Natural killer cell (primary cell): ENCODE measurements around the gene IL19. TPM values are rescaled to one million over a fixed set of nuclear protein-coding genes. Genes with fewer than 3 reads are reported as not detected.

Experiments used
- ATAC-seq, 3 donors: fragments of 150-1000 bp in 2 of 3; fragments of 200-7000 bp in 1 of 3; cut with Tn5 transposase; 1 replicate in 1 of 3; 2 replicates in 2 of 3; pipeline ENCODE4 v1.10.0; 2021; ENCODE audit warnings: mild to moderate bottlenecking in 2 of 3, moderate library complexity in 2 of 3
- DNase-seq, 2 donors: peaks; one replicate each; pipeline versions ENCODE4 v3.0.0 to v3.0.0-alpha.2; 2013 to 2021; ENCODE audit warnings: mixed read lengths in 1 of 2
- H3K27ac ChIP-seq: one replicate; pipeline ENCODE4 v1.5.1; 2013; ENCODE audit warnings: mild to moderate bottlenecking, low read length
- H3K27me3 ChIP-seq: one replicate; pipeline ENCODE4 v1.6.1; 2013; ENCODE audit warnings: low read length; ENCODE audit not compliant: control insufficient read depth, insufficient read depth
- H3K36me3 ChIP-seq: one replicate; pipeline ENCODE4 v1.6.1; 2013; ENCODE audit warnings: low read length; ENCODE audit not compliant: control insufficient read depth, insufficient read depth
- H3K4me1 ChIP-seq: one replicate; pipeline ENCODE4 v1.6.1; 2013; ENCODE audit warnings: low read length; ENCODE audit not compliant: control insufficient read depth, insufficient read depth
- H3K4me3 ChIP-seq: one replicate; pipeline ENCODE4 v1.5.1; 2013; ENCODE audit warnings: low read length
- H3K9me3 ChIP-seq: one replicate; pipeline ENCODE4 v1.6.1; 2013; ENCODE audit warnings: low read length; ENCODE audit not compliant: control insufficient read depth, insufficient read depth
- H3K27ac Mint-ChIP-seq, 2 donors: one replicate each; pipeline ENCODE4 v1.8.0; 2022; ENCODE audit warnings: mild to moderate bottlenecking in 2 of 2, mixed read lengths in 2 of 2, moderate library complexity in 1 of 2
- H3K27me3 Mint-ChIP-seq, 2 donors: one replicate each; pipeline ENCODE4 v1.8.0; 2022; ENCODE audit warnings: low read depth in 2 of 2, mixed read lengths in 2 of 2
- H3K36me3 Mint-ChIP-seq: one replicate; pipeline ENCODE4 v1.8.0; 2022; ENCODE audit warnings: mixed read lengths
- H3K4me1 Mint-ChIP-seq, 2 donors: one replicate each; pipeline ENCODE4 v1.8.0; 2022; ENCODE audit warnings: mixed read lengths in 2 of 2
- H3K4me3 Mint-ChIP-seq: one replicate; pipeline ENCODE4 v1.8.0; 2022; ENCODE audit warnings: mild to moderate bottlenecking, moderate library complexity, mixed read lengths
- H3K9me3 Mint-ChIP-seq, 2 donors: one replicate each; pipeline ENCODE4 v1.8.0; 2022; ENCODE audit warnings: mixed read lengths in 2 of 2
- WGBS: methylation state at CpG from one replicate; pipeline ENCODE4 v1.1.7; 2013; ENCODE audit warnings: missing lambda C conversion rate; ENCODE audit not compliant: insufficient coverage; 5-methylcytosine and 5-hydroxymethylcytosine counted together
- intact Hi-C: fragments of 100-400 bp; cut with micrococcal nuclease; formaldehyde crosslinking; loops from one replicate; pipeline ENCODE4 v1.14.2; 2022
- total RNA-seq, 4 donors: library from RNA; stranded (reverse); fragments of 120-200 nt in 1 of 4; gene quantifications; one replicate each; pipeline versions ENCODE4 v1.2.3 to v1.2.4, GENCODE V29; 2013 to 2022
- TF ChIP-seq, protein P1 (sequence below): fragments of 200-600 bp; IDR thresholded peaks from one replicate; pipeline ENCODE4 v1.8.0; 2022; ENCODE audit warnings: antibody characterized with exemption

Gene IL19
- total RNA-seq, 3 donors from 2014 or later (not counting 1 experiment from before 2014, with no cell fraction given) = not detected

DNA sequence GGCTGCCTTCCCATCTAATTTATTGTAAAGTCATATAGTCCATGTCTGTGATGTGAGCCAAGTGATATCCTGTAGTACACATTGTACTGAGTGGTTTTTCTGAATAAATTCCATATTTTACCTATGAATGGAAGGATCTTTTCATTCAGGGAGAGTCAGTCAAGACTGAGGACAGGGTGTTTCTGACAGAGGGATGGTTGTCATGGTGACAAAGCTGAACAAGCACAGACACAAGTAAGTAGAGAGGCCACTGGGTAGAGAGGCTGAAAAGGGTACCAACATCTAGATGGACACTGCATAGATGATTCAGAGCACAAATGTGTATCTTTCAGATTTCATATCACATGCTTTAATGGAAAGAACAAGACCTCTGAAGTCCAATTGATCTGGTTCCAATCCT, 72.3 kb downstream of the IL19 start:
- DNase-seq = no peak
- TF ChIP-seq, protein P1, sequence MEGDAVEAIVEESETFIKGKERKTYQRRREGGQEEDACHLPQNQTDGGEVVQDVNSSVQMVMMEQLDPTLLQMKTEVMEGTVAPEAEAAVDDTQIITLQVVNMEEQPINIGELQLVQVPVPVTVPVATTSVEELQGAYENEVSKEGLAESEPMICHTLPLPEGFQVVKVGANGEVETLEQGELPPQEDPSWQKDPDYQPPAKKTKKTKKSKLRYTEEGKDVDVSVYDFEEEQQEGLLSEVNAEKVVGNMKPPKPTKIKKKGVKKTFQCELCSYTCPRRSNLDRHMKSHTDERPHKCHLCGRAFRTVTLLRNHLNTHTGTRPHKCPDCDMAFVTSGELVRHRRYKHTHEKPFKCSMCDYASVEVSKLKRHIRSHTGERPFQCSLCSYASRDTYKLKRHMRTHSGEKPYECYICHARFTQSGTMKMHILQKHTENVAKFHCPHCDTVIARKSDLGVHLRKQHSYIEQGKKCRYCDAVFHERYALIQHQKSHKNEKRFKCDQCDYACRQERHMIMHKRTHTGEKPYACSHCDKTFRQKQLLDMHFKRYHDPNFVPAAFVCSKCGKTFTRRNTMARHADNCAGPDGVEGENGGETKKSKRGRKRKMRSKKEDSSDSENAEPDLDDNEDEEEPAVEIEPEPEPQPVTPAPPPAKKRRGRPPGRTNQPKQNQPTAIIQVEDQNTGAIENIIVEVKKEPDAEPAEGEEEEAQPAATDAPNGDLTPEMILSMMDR = no peak
- Histone ChIP-seq H3K36me3 (no peaks in the 10 kb centered on the region), H3K4me1 (no peaks in the 10 kb centered on the region), H3K27me3 (no peaks in the 10 kb centered on the region), H3K4me3 (no peak overlapping the region), H3K9me3 (no peaks in the 10 kb centered on the region), H3K27ac (no peak overlapping the region)
- no peak overlapping the region for H3K27ac Mint-ChIP-seq
- no peak overlapping the region for H3K4me3 Mint-ChIP-seq
- H3K4me1 Mint-ChIP-seq = no peaks in the 10 kb centered on the region
- intact Hi-C loops = no loop called here
- no peaks in the 10 kb centered on the region for H3K36me3 Mint-ChIP-seq
- H3K27me3 Mint-ChIP-seq = peaks cover under 1% of the 10 kb centered on the region in 2 donors
- no peak for ATAC-seq
- H3K9me3 Mint-ChIP-seq = no peaks in the 10 kb centered on the region

DNA sequence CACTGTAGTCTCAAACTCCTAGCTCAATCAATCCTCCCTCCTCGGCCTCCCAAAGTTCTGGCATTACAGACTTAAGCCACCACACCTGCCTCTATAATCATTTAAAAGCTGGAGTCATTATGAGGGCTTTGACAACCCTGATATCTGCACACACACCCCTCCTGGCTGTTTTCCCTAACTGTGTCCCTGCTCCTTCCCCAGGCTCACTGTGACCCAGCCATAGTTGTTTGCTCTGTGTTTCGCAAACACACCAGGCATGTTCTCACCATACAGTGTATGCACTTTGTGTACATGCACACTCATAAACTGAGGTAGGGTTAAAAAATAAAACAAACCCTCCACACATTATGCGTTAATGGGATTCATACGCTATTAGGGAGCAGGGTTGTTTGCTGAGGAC, 73.1 kb downstream of the IL19 start:
- Mint-ChIP-seq H3K9me3 (no peaks in the 10 kb centered on the region), H3K27me3 (peaks cover 4 to 9% of the 10 kb centered on the region in 2 donors), H3K27ac (no peak overlapping the region), H3K36me3 (no peaks in the 10 kb centered on the region), H3K4me3 (no peak overlapping the region), H3K4me1 (no peaks in the 10 kb centered on the region)
- H3K27me3 ChIP-seq = no peaks in the 10 kb centered on the region
- no peaks in the 10 kb centered on the region for H3K9me3 ChIP-seq
- DNase-seq (no peak), ATAC-seq (no peak)
- H3K27ac ChIP-seq = no peak overlapping the region
- 92% methylated on average over 4 of the region's 4 CpGs for WGBS
- intact Hi-C loops = no loop called here
- no peaks in the 10 kb centered on the region for H3K36me3 ChIP-seq
- H3K4me3 ChIP-seq = no peak overlapping the region
- no peaks in the 10 kb centered on the region for H3K4me1 ChIP-seq
- TF ChIP-seq, protein P1 = no peak

DNA sequence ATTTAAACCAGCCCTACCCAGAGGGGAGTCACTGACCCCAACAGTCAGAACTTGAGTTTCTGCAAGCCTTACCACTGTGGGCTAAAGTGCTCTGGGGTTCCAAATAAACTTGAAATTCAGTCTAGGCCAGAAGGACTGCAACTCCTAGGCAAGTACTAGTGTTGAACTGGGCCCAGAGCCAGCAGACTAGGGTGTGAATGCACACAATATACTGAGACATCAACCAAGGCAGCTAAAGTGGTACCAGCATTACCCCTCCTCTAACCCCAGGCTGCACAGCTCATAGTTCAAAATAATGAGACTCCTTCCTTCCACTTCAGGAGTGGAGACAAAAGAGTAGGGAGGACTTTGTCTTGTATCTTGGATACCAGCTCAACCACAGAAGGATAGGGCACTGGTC, 75.9 kb downstream of the IL19 start:
- no peak overlapping the region for H3K27ac ChIP-seq
- ATAC-seq (no peak), DNase-seq (no peak)
- H3K36me3 ChIP-seq = no peaks in the 10 kb centered on the region
- H3K27me3 Mint-ChIP-seq = peaks cover 15 to 37% of the 10 kb centered on the region in 2 donors
- no peaks in the 10 kb centered on the region for H3K9me3 Mint-ChIP-seq
- H3K36me3 Mint-ChIP-seq = no peaks in the 10 kb centered on the region
- no peak overlapping the region for H3K4me3 Mint-ChIP-seq
- H3K27ac Mint-ChIP-seq = no peak overlapping the region
- TF ChIP-seq, protein P1 = no peak
- peaks cover 3% of the 10 kb centered on the region for H3K27me3 ChIP-seq
- no peaks in the 10 kb centered on the region for H3K4me1 Mint-ChIP-seq
- intact Hi-C loops = no loop called here
- H3K9me3 ChIP-seq = no peaks in the 10 kb centered on the region
- no peaks in the 10 kb centered on the region for H3K4me1 ChIP-seq
- no peak overlapping the region for H3K4me3 ChIP-seq

DNA sequence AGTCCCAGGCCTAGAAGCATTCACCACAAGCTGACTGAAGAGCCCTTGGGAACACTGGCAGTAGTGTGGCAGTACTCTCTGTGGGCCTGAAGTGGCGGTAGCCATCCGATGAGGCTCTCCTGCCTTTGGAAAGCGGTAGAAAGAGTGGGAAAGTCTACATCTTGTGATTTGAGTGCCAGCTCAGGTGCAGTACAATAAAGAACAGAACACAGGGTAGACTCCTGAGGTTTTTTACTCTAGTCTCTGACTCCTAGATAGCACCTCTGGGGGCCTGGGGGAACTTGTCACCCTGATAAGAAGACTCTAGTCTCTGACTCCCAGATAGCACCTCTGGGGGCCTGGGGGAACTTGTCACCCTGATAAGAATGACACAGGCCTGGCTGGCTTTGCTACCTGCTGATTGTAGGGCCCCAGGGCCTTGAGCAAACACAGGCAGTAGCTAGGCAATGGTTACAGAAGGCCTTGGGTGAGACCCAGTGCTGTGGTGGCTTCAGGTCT, 76.8 kb downstream of the IL19 start:
- WGBS = 100% methylated on average over 3 of the region's 3 CpGs
- no peak overlapping the region for H3K4me3 ChIP-seq
- H3K27ac ChIP-seq = no peak overlapping the region
- H3K36me3 Mint-ChIP-seq = no peaks in the 10 kb centered on the region
- ATAC-seq = no peak
- DNase-seq = no peak
- no peaks in the 10 kb centered on the region for H3K4me1 ChIP-seq
- H3K4me1 Mint-ChIP-seq = no peaks in the 10 kb centered on the region
- peaks cover 3% of the 10 kb centered on the region for H3K27me3 ChIP-seq
- intact Hi-C loops = no loop called here
- H3K9me3 ChIP-seq = no peaks in the 10 kb centered on the region
- no peaks in the 10 kb centered on the region for H3K36me3 ChIP-seq
- H3K27me3 Mint-ChIP-seq = peaks cover 17 to 46% of the 10 kb centered on the region in 2 donors
- no peak overlapping the region for H3K27ac Mint-ChIP-seq
- no peaks in the 10 kb centered on the region for H3K9me3 Mint-ChIP-seq
- TF ChIP-seq, protein P1 = no peak
- H3K4me3 Mint-ChIP-seq = no peak overlapping the region
